ENCODE measurements around the gene CORO1C.

Gene CORO1C

DNA sequence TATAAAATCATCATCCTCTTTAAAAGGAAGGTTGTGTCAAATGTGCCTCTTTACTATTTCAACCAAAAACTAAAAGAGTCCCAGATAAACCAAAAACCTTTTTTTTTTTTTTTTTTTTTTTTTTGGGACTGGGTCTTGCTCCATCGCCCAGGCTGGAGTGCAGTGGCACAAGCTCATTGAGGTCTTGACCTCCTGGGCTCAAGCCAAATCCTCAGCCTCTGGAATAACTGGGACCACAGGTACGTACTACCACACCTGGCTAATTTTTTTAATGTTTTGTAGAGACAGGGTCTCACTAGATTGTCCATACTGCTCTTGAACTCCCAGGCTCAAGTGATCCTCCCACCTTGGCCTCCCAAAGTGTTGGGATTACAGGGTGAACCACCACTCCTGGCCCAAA, 81.2 kb downstream of the CORO1C start:
- DNase-seq (ENCODE audit: low read depth) = no peak
- no peak overlapping the region for H3K4me3 ChIP-seq (ENCODE audit: low read length)
- TF ChIP-seq CTCF (conservative IDR thresholded peaks at IDR 0.05; ENCODE audit: low read length) = no peak

DNA sequence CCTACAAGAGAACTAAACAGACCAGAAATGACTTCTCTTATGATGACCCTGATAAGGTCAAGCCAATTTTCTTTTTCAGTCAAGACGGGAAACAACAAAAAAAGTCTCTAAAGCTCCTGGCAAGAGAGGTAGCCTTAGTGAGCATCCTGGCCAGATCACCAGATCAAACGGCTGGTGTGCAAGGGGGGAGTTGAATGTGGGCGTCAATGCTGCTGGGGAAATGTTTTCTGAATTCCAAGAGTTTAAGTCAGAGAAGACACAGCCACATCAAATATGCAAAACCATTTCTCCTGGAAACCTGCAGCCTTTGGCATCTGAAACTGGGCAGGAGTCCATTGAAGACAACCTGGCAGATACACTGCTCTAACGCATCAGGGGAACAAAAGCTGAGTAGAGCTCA, 81.6 kb downstream of the CORO1C start:
- no peak for TF ChIP-seq CTCF (conservative IDR thresholded peaks at IDR 0.05; ENCODE audit: low read length)
- H3K4me3 ChIP-seq (ENCODE audit: low read length) = no peak overlapping the region
- DNase-seq (ENCODE audit: low read depth) = peak; percentile 92

DNA sequence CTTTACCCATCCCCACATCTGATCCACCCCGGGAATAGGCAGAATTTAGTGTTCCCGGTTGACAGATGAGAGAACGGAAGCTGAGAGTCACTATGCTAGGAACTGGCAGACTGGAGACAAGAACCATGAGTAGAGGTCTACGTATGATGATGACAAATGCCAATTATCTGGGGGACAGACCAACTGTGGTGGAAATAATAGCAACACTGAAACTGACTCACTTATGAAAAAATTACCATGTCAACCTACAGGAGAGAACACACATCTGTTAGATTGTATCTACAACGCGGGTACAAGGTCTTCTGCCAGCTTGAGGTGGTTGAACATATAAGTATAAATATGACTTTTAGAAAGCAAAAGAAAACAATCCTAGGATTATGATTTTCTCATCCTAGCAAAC, 82.2 kb downstream of the CORO1C start:
- TF ChIP-seq CTCF (conservative IDR thresholded peaks at IDR 0.05; ENCODE audit: low read length) = no peak
- no peak overlapping the region for H3K4me3 ChIP-seq (ENCODE audit: low read length)
- DNase-seq (ENCODE audit: low read depth) = peak; percentile 70

GRCh38 chr12:108648371-108648770, 82.9 kb downstream of the CORO1C start:
- no peak for TF ChIP-seq CTCF (conservative IDR thresholded peaks at IDR 0.05; ENCODE audit: low read length)
- no peak for DNase-seq (ENCODE audit: low read depth)
- H3K4me3 ChIP-seq (ENCODE audit: low read length) = no peak overlapping the region

DNA sequence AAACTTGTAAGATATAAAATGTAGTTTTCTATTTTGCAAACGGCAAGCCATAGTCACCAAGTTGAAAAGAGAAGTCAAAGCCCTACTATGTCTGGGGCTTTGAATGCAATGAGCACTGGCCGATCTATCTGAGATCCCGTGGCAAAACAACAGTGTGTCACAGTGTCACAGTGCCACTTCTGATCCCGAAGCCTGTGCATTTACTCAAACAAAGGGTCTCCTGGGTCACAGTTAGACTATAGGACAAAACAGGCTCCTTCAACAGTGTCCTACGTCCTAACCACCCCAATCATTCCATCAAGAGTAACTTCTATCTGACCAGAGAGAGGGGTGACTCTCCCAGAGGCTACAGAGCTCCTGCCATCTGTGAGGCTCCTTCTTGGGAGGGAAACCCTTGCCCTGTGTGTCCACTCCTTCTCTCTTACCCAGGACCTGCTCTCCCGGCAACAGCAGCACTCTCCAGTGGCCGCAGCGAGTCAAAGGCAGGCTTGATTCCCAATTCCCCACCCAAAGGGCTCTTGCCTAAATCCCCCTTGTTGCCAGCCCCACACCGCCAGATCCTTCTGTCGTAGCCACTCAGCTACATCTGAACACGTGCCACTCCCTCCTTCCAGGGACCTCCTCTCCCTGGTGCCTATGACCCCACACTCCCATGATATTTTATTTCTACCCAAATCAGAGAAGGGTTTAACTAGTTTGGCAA, 83.6 kb downstream of the CORO1C start:
- DNase-seq (ENCODE audit: low read depth) = no peak
- no peak overlapping the region for H3K4me3 ChIP-seq (ENCODE audit: low read length)
- no peak for TF ChIP-seq CTCF (conservative IDR thresholded peaks at IDR 0.05; ENCODE audit: low read length)

GRCh38 chr12:108646600-108647579, 84.4 kb downstream of the CORO1C start:
- H3K4me3 ChIP-seq (ENCODE audit: low read length) = no peak overlapping the region
- TF ChIP-seq CTCF (conservative IDR thresholded peaks at IDR 0.05; ENCODE audit: low read length) = peak; percentile 36
- DNase-seq (ENCODE audit: low read depth) = no peak
